ENCODE results near the gene KIN.

DNA sequence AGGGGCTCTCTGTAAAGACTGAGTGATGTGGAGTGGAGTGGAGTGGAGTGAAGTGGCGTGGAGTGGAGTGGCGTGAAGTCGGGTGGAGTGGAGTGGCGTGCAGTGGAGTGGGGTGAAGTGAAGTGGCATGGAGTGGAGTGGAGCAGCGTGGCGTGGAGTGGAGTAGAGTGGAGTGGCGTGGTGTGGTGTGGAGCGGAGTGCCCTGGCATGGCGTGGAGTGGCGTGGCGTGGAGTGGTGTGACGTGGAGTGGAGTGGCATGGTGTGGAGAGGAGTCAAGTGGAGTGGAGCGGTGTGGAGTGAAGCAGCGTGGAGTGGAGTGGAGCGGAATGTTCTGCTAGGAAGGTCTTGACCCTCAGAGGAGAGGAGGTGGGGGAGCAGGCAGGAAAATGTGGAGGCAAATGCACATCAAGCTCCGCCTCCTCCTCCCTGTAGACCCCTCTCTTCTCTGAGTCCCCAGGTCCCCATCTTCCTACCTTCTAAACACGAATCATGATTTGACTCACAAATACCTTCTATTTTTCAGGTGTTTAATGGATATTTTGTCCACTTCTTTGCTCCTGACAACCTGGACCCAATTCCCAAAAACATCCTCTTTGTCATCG lies 64.8 kb downstream of the KIN start:
- TF ChIP-seq, protein P1, sequence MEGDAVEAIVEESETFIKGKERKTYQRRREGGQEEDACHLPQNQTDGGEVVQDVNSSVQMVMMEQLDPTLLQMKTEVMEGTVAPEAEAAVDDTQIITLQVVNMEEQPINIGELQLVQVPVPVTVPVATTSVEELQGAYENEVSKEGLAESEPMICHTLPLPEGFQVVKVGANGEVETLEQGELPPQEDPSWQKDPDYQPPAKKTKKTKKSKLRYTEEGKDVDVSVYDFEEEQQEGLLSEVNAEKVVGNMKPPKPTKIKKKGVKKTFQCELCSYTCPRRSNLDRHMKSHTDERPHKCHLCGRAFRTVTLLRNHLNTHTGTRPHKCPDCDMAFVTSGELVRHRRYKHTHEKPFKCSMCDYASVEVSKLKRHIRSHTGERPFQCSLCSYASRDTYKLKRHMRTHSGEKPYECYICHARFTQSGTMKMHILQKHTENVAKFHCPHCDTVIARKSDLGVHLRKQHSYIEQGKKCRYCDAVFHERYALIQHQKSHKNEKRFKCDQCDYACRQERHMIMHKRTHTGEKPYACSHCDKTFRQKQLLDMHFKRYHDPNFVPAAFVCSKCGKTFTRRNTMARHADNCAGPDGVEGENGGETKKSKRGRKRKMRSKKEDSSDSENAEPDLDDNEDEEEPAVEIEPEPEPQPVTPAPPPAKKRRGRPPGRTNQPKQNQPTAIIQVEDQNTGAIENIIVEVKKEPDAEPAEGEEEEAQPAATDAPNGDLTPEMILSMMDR (IDR thresholded peaks at IDR 0.05): no peak
- TF ChIP-seq RCOR1 (IDR thresholded peaks at IDR 0.05; ENCODE audit: low read length) (no peak), TAF1 (IDR thresholded peaks at IDR 0.05; ENCODE audit: borderline replicate concordance, low read depth, low read length) (no peak), POLR2AphosphoS5 (IDR thresholded peaks at IDR 0.05; ENCODE audit: low read depth, low read length) (no peak), CHD2 (IDR thresholded peaks at IDR 0.05; ENCODE audit: low read length, partially characterized antibody) (no peak), TEAD4 (IDR thresholded peaks at IDR 0.05; ENCODE audit: borderline replicate concordance, insufficient read depth) (no peak), RAD21 (IDR thresholded peaks at IDR 0.05; ENCODE audit: low read length) (no peak), EP300 (IDR thresholded peaks at IDR 0.05; ENCODE audit: borderline replicate concordance in 1 of 2, low read depth in 1 of 2, low read length in 1 of 2) (no peak), SMC3 (IDR thresholded peaks at IDR 0.05; ENCODE audit: low read depth, low read length) (no peak)
- TF ChIP-seq, protein P2, sequence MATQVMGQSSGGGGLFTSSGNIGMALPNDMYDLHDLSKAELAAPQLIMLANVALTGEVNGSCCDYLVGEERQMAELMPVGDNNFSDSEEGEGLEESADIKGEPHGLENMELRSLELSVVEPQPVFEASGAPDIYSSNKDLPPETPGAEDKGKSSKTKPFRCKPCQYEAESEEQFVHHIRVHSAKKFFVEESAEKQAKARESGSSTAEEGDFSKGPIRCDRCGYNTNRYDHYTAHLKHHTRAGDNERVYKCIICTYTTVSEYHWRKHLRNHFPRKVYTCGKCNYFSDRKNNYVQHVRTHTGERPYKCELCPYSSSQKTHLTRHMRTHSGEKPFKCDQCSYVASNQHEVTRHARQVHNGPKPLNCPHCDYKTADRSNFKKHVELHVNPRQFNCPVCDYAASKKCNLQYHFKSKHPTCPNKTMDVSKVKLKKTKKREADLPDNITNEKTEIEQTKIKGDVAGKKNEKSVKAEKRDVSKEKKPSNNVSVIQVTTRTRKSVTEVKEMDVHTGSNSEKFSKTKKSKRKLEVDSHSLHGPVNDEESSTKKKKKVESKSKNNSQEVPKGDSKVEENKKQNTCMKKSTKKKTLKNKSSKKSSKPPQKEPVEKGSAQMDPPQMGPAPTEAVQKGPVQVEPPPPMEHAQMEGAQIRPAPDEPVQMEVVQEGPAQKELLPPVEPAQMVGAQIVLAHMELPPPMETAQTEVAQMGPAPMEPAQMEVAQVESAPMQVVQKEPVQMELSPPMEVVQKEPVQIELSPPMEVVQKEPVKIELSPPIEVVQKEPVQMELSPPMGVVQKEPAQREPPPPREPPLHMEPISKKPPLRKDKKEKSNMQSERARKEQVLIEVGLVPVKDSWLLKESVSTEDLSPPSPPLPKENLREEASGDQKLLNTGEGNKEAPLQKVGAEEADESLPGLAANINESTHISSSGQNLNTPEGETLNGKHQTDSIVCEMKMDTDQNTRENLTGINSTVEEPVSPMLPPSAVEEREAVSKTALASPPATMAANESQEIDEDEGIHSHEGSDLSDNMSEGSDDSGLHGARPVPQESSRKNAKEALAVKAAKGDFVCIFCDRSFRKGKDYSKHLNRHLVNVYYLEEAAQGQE (IDR thresholded peaks at IDR 0.05; ENCODE audit: low read depth, low read length): no peak
- TF ChIP-seq, protein P3, sequence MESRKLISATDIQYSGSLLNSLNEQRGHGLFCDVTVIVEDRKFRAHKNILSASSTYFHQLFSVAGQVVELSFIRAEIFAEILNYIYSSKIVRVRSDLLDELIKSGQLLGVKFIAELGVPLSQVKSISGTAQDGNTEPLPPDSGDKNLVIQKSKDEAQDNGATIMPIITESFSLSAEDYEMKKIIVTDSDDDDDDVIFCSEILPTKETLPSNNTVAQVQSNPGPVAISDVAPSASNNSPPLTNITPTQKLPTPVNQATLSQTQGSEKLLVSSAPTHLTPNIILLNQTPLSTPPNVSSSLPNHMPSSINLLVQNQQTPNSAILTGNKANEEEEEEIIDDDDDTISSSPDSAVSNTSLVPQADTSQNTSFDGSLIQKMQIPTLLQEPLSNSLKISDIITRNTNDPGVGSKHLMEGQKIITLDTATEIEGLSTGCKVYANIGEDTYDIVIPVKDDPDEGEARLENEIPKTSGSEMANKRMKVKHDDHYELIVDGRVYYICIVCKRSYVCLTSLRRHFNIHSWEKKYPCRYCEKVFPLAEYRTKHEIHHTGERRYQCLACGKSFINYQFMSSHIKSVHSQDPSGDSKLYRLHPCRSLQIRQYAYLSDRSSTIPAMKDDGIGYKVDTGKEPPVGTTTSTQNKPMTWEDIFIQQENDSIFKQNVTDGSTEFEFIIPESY (IDR thresholded peaks at IDR 0.05; ENCODE audit: borderline replicate concordance, low read depth): no peak
- TF ChIP-seq, protein P4, sequence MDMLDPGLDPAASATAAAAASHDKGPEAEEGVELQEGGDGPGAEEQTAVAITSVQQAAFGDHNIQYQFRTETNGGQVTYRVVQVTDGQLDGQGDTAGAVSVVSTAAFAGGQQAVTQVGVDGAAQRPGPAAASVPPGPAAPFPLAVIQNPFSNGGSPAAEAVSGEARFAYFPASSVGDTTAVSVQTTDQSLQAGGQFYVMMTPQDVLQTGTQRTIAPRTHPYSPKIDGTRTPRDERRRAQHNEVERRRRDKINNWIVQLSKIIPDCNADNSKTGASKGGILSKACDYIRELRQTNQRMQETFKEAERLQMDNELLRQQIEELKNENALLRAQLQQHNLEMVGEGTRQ (IDR thresholded peaks at IDR 0.05; ENCODE audit: borderline replicate concordance, low read depth, low read length): no peak

All from SK-N-SH (cell line).